Stimulated activated naive B cell treated with anti-CD40 and anti-IgM and Interleukin-4, amounts not matched to agents 10 μg/mL and 1 μg/mL and 100 μg/mL, for 72 hours (primary cell): ENCODE data around the gene GRM5.

Experiments
- ATAC-seq, 2 donors: fragments of 150-1000 bp; cut with Tn5 transposase; replicated peaks; 2 replicates each; pipeline ENCODE4 v1.10.0; 2021; ENCODE audit warnings: moderate library complexity in 1 of 2
- DNase-seq: peaks from one replicate; pipeline ENCODE4 v3.0.0; 2021
- H3K27ac Mint-ChIP-seq: one replicate; pipeline ENCODE4 v1.8.0; 2022; ENCODE audit warnings: mild to moderate bottlenecking, mixed read lengths
- H3K27me3 Mint-ChIP-seq, 2 donors: one replicate each; pipeline ENCODE4 v1.8.0; 2022; ENCODE audit warnings: mixed read lengths in 2 of 2
- H3K36me3 Mint-ChIP-seq, 2 donors: one replicate each; pipeline ENCODE4 v1.8.0; 2022; ENCODE audit warnings: mixed read lengths in 2 of 2, mild to moderate bottlenecking in 1 of 2
- H3K4me1 Mint-ChIP-seq, 2 donors: one replicate each; pipeline ENCODE4 v1.8.0; 2022; ENCODE audit warnings: mixed read lengths in 2 of 2, mild to moderate bottlenecking in 1 of 2
- H3K4me3 Mint-ChIP-seq, 2 donors: one replicate each; pipeline ENCODE4 v1.8.0; 2022; ENCODE audit warnings: mild to moderate bottlenecking in 2 of 2, mixed read lengths in 2 of 2, moderate library complexity in 1 of 2
- H3K9me3 Mint-ChIP-seq, 2 donors: one replicate each; pipeline ENCODE4 v1.8.0; 2022; ENCODE audit warnings: mixed read lengths in 2 of 2, mild to moderate bottlenecking in 1 of 2

The GRM5 gene

DNA sequence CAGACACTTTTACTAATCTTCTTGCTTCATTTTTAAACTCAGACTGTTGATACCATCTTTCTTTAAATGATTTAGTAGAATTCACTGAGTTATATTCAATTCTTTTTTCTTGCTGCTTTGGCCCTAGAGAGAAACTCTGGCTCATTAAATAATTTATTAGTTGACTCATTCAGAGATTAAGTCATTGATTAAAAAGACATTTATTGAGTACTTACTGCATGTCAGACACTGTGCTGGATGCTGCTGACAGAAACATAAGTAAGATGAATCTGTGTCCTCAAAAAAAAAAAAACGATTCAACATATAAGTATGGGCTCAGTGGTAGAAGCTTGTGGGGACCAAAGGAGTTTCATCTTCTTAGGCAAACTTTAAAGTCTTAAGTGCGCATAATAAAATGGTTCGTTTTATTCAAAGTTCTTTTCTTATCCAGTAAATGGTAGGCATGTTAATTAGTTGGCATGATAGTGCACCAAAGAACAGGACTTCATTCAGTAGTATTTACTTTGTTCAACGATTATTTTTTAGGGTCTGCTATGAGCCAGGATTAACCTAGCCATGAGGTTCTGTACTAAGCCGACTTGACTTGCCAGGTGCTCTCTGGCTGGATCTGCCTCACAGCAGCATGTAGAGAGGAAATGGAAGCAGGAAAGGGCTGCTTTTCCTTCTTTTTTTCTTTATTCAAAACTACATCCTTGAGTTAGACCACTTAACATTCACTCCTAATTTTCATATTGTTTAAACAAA, 447.3 kb downstream of the GRM5 start:
- Mint-ChIP-seq H3K9me3 (no peaks in the 10 kb centered on the region), H3K27ac (no peak overlapping the region), H3K27me3 (no peaks in the 10 kb centered on the region), H3K4me3 (no peak overlapping the region), H3K4me1 (no peaks in the 10 kb centered on the region), H3K36me3 (no peaks in the 10 kb centered on the region)
- DNase-seq (no peak), ATAC-seq (no peak)

DNA sequence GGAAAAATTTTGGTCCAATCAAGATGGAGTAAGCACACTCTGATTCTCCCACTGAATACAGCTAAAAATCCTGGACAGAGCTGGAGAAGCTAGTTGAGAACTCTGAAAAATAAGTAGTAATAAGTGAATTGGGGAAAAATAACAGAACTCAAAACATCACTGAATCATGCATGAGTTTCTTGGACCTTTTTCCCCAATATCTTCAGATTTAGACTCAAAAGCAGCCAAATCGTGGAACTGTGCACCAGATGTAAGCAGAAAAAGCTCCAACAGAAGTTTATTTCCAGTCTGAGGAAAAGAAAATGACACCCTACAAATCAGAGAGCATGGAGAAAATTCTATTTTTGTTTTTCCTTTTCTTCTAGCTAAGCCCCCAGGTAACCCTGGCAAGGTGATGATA, 448.6 kb downstream of the GRM5 start:
- Mint-ChIP-seq H3K27ac (no peak overlapping the region), H3K4me1 (no peaks in the 10 kb centered on the region), H3K36me3 (no peaks in the 10 kb centered on the region), H3K9me3 (no peaks in the 10 kb centered on the region), H3K27me3 (no peaks in the 10 kb centered on the region), H3K4me3 (no peak overlapping the region)
- no peak for ATAC-seq
- DNase-seq = no peak

DNA sequence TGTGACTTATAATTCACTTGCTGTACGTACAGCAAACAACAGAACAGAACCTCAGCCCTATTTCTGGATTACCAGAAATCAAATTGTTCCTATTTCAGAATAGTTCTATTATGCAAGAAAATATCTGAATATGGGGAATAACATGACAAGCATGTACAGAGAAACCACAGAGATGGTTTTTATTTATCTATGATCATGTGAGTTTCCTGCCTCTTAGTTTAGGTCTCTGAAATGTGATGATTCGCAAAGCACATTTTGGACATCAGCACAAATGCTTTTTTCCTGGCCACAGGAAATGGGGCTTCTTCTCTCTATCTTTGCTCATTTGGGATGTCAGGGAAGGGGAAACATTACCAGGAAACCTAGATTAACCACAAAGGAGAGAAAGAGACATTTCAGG, 461.5 kb downstream of the GRM5 start:
- H3K27ac Mint-ChIP-seq = no peak overlapping the region

DNA sequence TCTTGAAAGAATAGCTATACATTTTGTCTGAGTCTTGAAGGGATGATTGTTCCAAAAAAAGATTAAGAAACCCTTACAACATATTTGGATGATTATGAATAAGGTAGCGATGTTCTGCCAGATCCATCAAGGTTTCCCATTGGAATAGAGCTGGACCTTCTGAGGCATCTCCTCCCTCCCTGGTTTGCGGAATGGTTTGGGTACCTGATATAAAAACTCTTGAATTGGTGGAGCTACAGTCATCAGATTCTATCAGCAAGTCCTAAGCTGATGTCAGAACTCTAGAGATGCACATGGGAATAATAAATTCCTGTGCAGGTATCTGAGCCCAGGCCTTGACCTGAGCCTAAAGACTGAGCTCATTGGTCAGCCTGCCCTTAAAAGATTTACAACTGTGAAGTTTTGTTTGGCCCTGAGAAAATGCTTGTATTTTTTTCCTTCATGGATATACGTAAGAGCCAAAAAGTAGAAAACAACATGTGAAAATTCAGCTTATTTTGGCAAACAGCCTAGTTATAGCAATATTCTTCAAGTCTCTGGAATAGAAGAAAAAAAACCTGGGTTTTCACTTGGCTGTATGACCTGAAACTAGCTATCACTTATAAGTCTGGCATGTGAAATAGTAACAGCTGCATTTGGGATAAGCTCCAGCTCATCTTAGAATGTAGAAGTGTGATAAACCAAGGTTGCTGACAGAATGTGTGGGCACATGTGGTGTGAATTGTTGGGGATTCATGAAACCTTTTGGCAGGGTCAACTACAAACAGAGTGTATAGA, 462.5 kb downstream of the GRM5 start:
- Mint-ChIP-seq H3K27ac (no peak overlapping the region), H3K4me3 (no peak overlapping the region), H3K36me3 (no peaks in the 10 kb centered on the region), H3K9me3 (no peaks in the 10 kb centered on the region), H3K4me1 (no peaks in the 10 kb centered on the region), H3K27me3 (no peaks in the 10 kb centered on the region)
- no peak for DNase-seq
- ATAC-seq = no peak

More for the DNA sequence above, 461.5 kb downstream of the GRM5 start:
- ATAC-seq = no peak
- H3K9me3 Mint-ChIP-seq = peaks cover 0 to 5% of the 10 kb centered on the region in 2 donors
- no peaks in the 10 kb centered on the region for H3K4me1 Mint-ChIP-seq
- DNase-seq = no peak
- H3K27me3 Mint-ChIP-seq = no peaks in the 10 kb centered on the region
- H3K36me3 Mint-ChIP-seq = no peaks in the 10 kb centered on the region
- H3K4me3 Mint-ChIP-seq = no peak overlapping the region

DNA sequence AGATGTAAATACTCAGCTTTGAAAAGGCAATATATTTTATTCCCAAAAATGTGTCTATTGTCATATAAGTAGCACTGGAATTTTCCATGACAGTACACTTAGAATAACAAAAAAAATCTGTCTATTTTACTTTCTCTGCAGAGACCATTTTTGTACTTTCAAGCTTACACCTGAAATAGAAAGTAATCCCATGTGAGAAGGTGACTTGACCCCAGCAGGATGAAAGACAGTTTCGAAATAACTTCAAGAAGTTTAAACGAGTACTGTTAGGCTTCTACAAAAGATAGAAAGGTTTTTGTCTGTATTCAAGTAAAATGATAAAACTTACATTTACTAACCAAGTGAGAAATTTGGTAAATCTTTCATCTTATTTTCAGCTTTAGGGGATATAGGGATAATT, 468.4 kb downstream of the GRM5 start:
- H3K4me3 Mint-ChIP-seq = no peak overlapping the region
- H3K4me1 Mint-ChIP-seq = no peaks in the 10 kb centered on the region
- H3K36me3 Mint-ChIP-seq = no peaks in the 10 kb centered on the region
- ATAC-seq (no peak), DNase-seq (no peak)
- H3K27ac Mint-ChIP-seq = no peak overlapping the region
- H3K9me3 Mint-ChIP-seq = peaks cover 0 to 2% of the 10 kb centered on the region in 2 donors
- no peaks in the 10 kb centered on the region for H3K27me3 Mint-ChIP-seq

DNA sequence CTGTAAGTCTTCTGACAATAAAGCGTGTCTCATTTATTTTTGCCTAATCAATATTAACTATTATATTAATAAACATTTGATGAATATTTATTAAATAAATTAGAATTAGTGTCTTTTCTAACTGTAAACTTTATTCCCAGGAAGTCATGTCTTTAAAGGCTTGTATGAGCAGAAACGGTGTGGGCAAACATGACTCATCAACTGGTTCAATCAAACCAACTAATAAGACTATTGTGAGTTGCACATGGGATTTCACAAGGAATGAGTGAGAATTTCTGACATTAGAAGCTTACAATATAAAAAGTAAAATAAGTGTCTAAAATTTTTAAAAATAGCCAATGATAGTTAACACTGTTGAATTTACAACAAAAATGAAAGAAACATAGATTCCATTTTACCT, 469.0 kb downstream of the GRM5 start:
- Mint-ChIP-seq H3K36me3 (no peaks in the 10 kb centered on the region), H3K4me3 (no peak overlapping the region), H3K9me3 (peaks cover 0 to 2% of the 10 kb centered on the region in 2 donors), H3K27me3 (no peaks in the 10 kb centered on the region), H3K27ac (no peak overlapping the region), H3K4me1 (no peaks in the 10 kb centered on the region)
- DNase-seq (no peak), ATAC-seq (no peak)

DNA sequence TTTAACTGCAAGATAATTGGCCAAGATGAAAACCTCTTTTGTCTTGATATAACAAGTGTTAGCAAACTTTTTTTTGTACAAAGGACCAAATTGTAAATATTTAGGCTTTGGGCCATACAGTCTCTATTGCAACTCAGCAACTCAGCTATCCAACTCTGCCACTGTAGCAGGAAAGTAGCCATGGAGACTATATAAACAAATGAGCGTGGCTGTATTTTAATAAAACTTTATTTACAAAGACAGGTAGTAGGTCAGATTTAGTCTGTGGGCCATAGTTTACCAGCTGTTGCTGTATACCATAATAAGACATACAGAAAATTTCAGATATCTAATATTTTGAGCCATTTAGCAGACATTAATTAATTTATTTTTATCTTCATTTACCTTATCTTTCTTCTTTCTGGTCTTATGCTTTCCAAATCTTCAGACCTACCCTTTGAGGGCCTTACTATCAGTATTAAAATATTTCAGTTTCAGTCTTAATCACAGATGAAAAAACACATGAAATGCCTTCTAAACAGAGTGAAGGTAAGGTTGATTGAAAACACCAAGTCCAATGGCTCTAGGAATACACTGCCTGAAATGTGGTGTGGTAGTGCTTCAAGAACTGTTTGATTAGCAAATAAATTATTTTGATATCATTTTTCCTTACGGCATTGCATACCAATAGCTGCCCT, 471.4 kb downstream of the GRM5 start:
- Mint-ChIP-seq H3K27me3 (no peaks in the 10 kb centered on the region), H3K4me3 (no peak overlapping the region), H3K9me3 (peaks cover 0 to 2% of the 10 kb centered on the region in 2 donors), H3K36me3 (no peaks in the 10 kb centered on the region), H3K4me1 (no peaks in the 10 kb centered on the region), H3K27ac (no peak overlapping the region)
- ATAC-seq (no peak), DNase-seq (no peak)

DNA sequence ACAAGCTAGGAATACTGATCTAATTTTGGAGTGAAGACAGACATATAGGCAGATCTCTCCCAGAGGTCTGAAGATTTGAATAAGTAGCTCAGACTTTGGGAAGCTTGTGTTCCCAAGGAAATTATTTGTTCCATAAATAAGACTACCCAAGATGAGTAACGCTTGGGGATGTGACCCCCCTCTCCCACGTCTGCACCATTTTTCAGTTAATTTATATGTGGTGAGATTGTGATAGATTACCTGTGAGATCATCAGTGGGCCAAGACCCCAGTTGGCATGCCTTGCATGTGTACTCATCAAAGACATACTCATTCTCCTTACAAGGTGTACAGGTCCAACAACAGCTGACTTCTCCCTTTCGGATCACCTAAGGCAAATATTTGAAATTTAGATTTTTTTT, 475.4 kb downstream of the GRM5 start:
- no peaks in the 10 kb centered on the region for H3K36me3 Mint-ChIP-seq
- DNase-seq (no peak), ATAC-seq (no peak)
- H3K9me3 Mint-ChIP-seq = peaks cover 0 to 2% of the 10 kb centered on the region in 2 donors
- H3K27me3 Mint-ChIP-seq = no peaks in the 10 kb centered on the region
- H3K27ac Mint-ChIP-seq = no peak overlapping the region
- H3K4me1 Mint-ChIP-seq = no peaks in the 10 kb centered on the region
- no peak overlapping the region for H3K4me3 Mint-ChIP-seq

DNA sequence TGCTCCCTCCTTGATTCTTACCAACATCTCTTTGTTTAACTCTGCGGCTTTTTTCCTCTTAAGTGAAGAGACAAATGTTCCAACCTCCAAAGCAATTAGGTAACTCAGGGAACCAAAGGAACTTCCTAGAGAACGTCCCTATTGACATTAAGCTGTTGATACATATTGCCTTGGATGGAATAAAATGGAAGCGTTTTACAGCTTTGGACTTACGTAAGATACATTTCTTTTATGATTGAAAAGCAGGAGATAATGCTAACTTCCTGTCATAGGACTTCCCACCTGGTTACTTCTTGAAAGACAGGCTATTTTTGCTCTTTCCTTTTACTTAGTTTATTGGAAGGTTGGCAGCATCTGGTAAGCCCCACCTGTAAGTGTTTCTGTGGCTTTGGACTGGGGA, 482.5 kb downstream of the GRM5 start:
- no peak for ATAC-seq
- H3K27ac Mint-ChIP-seq = no peak overlapping the region
- no peaks in the 10 kb centered on the region for H3K36me3 Mint-ChIP-seq
- no peaks in the 10 kb centered on the region for H3K4me1 Mint-ChIP-seq
- no peaks in the 10 kb centered on the region for H3K27me3 Mint-ChIP-seq
- DNase-seq = no peak
- H3K9me3 Mint-ChIP-seq = no peaks in the 10 kb centered on the region
- no peak overlapping the region for H3K4me3 Mint-ChIP-seq

DNA sequence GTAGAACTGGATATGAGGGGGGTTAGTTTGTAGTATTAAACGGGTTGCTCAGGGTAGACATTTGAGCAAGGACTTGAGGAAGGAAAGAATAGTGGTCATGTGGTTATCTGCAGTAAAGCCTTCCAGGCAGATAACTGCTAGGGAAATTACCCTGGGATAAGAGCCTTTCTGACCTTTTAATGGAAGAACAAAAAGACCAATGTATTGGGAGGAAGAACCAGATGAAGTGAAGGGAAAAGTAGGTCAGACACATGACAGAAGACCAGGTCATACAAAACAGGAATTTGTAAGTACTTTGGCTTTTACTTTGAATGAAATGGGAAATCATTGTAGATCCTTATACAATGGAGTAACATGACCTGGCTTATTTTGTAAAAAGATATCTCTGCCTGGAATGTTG, 486.3 kb downstream of the GRM5 start:
- no peak for ATAC-seq
- no peak overlapping the region for H3K4me3 Mint-ChIP-seq
- H3K27ac Mint-ChIP-seq = no peak overlapping the region
- H3K4me1 Mint-ChIP-seq = no peaks in the 10 kb centered on the region
- DNase-seq = no peak
- no peaks in the 10 kb centered on the region for H3K27me3 Mint-ChIP-seq
- H3K36me3 Mint-ChIP-seq = no peaks in the 10 kb centered on the region
- H3K9me3 Mint-ChIP-seq = no peaks in the 10 kb centered on the region

DNA sequence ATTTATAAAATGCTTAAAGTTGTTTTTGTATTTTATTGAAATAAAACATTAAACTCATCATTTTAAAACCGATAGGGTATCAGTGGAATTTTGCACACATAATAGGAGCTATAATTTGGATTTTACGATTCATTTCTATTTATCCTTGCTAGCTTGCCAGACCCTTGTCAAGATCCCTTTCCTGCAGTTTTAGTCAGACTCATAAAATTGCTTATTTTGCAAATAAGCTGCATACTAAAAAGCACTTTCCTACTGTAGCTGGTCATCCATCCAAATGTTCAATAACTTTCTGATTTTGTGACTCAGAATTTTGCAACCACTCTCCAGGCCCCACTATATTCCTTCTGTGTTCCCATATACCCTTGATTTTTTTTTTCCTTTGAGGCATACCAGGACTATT, 489.0 kb downstream of the GRM5 start:
- DNase-seq (no peak), ATAC-seq (no peak)
- Mint-ChIP-seq H3K4me3 (no peak overlapping the region), H3K36me3 (no peaks in the 10 kb centered on the region), H3K4me1 (no peaks in the 10 kb centered on the region), H3K9me3 (no peaks in the 10 kb centered on the region), H3K27ac (no peak overlapping the region), H3K27me3 (no peaks in the 10 kb centered on the region)

DNA sequence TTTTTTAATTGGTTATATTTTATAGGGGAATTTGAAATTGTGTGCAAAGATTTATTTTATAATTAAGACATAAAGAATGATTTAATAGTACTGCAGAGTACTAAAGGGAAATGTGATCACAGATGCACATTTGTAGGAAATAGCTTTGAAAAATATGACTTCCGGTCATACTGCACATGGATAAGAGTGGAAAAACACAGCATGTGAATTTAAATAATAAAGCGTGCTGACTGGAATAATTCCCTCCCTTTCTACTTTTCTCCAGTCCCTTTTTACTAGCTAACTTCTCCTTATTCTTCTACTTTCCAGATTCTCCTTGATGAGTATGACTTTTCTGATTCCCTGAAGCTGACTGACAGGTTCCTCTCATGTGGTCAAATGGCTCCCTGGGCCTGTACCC, 489.9 kb downstream of the GRM5 start:
- Mint-ChIP-seq H3K4me1 (no peaks in the 10 kb centered on the region), H3K27ac (no peak overlapping the region), H3K36me3 (no peaks in the 10 kb centered on the region), H3K4me3 (no peak overlapping the region), H3K9me3 (no peaks in the 10 kb centered on the region), H3K27me3 (no peaks in the 10 kb centered on the region)
- no peak for ATAC-seq
- DNase-seq = no peak

DNA sequence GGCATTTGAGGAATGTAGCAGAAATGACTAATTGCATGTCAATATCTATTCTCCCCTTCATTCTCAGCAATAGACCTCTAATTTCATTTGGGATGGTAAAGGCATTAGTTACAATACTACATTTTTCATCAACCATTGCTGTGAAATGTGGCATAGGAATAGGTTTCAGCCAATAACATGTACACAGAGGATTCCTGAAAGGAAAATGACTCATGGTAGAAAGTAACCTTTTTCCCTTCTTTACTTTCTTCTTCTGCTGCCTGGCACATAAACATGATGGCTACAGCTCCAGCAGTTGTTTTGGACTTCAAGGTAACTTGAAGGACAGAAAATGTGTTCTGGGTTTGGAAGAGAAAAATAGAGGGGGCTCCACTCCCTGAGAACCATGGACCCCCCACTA, 496.4 kb downstream of the GRM5 start:
- Mint-ChIP-seq H3K4me3 (no peak overlapping the region), H3K27me3 (no peaks in the 10 kb centered on the region), H3K27ac (no peak overlapping the region), H3K36me3 (no peaks in the 10 kb centered on the region), H3K4me1 (no peaks in the 10 kb centered on the region), H3K9me3 (no peaks in the 10 kb centered on the region)
- DNase-seq = no peak
- ATAC-seq = no peak

DNA sequence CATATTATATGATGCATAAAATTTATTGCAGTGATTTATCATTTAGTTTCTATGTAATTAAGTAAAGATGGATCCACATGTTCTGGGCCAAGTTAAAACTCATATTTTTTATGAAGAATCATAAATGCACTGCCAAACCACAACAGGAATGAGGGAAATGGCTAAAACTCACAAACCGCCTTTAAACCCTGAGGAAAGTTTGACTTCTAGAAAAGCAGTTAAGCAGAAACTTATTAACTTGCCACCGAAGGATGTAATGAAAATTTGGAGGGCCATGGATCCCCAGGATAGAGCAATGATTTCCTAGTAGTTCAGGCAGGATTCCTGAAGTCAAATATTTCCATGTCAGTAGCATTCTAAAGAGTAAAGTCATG, 510.0 kb downstream of the GRM5 start:
- Mint-ChIP-seq H3K27ac (no peak overlapping the region), H3K36me3 (no peaks in the 10 kb centered on the region), H3K4me1 (no peaks in the 10 kb centered on the region), H3K9me3 (no peaks in the 10 kb centered on the region), H3K27me3 (peaks cover 6 to 11% of the 10 kb centered on the region in 2 donors), H3K4me3 (no peak overlapping the region)
- ATAC-seq (no peak), DNase-seq (no peak)
